Stomach (tissue), 9 donors: ENCODE data around the gene IGF1R. TPM values are rescaled to one million over a fixed set of nuclear protein-coding genes. Genes with fewer than 3 reads are reported as not detected.

Source experiments
- DNase-seq, 2 donors: peaks; one replicate each; pipeline versions ENCODE4 v3.0.0 to v3.0.0-alpha.2; 2013 to 2019
- H3K27ac ChIP-seq, 5 donors: fragments of 200-600 bp in 4 of 5; sonication (generic) in 4 of 5; one replicate each; pipeline ENCODE4 v1.5.1; 2013 to 2019; ENCODE audit warnings: mild to moderate bottlenecking in 1 of 5, moderate library complexity in 1 of 5
- H3K27me3 ChIP-seq, 3 donors: fragments of 200-600 bp; sonication (generic); one replicate each; pipeline ENCODE4 v1.5.1; 2017 to 2019; ENCODE audit warnings: mixed run types in 1 of 3
- H3K36me3 ChIP-seq, 4 donors: fragments of 200-600 bp; sonication (generic); 1 replicate in 3 of 4; 2 replicates in 1 of 4; pipeline ENCODE4 v1.5.1; 2016 to 2019
- H3K4me1 ChIP-seq, 4 donors: fragments of 200-600 bp; sonication (generic); one replicate each; pipeline ENCODE4 v1.5.1; 2016 to 2019
- H3K4me3 ChIP-seq, 4 donors: fragments of 200-600 bp; sonication (generic) in 3 of 4; one replicate each; pipeline ENCODE4 v1.5.1; 2016 to 2019; ENCODE audit warnings: mild to moderate bottlenecking in 1 of 4
- H3K9me3 ChIP-seq, 4 donors: fragments of 200-600 bp; sonication (generic); one replicate each; pipeline ENCODE4 v1.5.1; 2016 to 2019
- EP300 ChIP-seq: sonication (generic); formaldehyde crosslinking; IDR thresholded peaks from one replicate; pipeline ENCODE4 v1.6.1; 2017; ENCODE audit warnings: antibody characterized with exemption
- POLR2A ChIP-seq, 4 donors: fragments of 450-650 bp; IDR thresholded peaks; one replicate each; pipeline ENCODE4 v1.6.1; 2016; ENCODE audit warnings: antibody characterized with exemption in 4 of 4, control low read depth in 2 of 4, mild to moderate bottlenecking in 1 of 4, moderate library complexity in 1 of 4
- POLR2AphosphoS5 ChIP-seq, 3 donors: sonication (generic); formaldehyde crosslinking; IDR thresholded peaks; one replicate each; pipeline ENCODE4 v1.6.1; 2016; ENCODE audit warnings: antibody characterized with exemption in 3 of 3
- WGBS, 5 donors: extraction: QIAGEN DNeasy Blood & Tissue Kit in 3 of 5; methylation state at CpG; one replicate each; pipeline versions ENCODE4 v1.1.5 to v1.1.7; 2013 to 2018; 5-methylcytosine and 5-hydroxymethylcytosine counted together
- intact Hi-C: fragments of 100-400 bp; cut with DNase I; formaldehyde crosslinking; loops from one replicate; pipeline ENCODE4 v1.15.1; 2023; ENCODE audit warnings: low total_unique reads
- polyA plus RNA-seq, 3 donors: library from polyadenylated mRNA; stranded (reverse); fragments of 200-250 nt; gene quantifications; one replicate each; pipeline ENCODE4 v1.2.3, GENCODE V29; 2013
- total RNA-seq, 5 donors: library from RNA; depleted of rRNA; stranded (reverse); fragments of >200 nt; gene quantifications; one replicate each; pipeline versions ENCODE4 v1.1.0 to v1.2.3, GENCODE V29; 2014 to 2016
- TF ChIP-seq, protein P1 (sequence below), 7 experiments: fragments of 450-650 bp in 4 of 7; fragments of 200-600 bp in 3 of 7; sonication (generic) in 3 of 7; IDR thresholded peaks; one replicate each; pipeline ENCODE4 v1.5.1; 2016 to 2019; ENCODE audit warnings: antibody characterized with exemption in 7 of 7, control low read depth in 2 of 7, mild to moderate bottlenecking in 1 of 7
- donor health status: healthy with polysubstance abuse.
- donor health status: Bipolar disorder and iron deficiency.
- donor health status: healthy.

The IGF1R gene
- total and polyA plus RNA-seq, 8 donors: 2.3 to 131 (median 42.8) TPM

DNA sequence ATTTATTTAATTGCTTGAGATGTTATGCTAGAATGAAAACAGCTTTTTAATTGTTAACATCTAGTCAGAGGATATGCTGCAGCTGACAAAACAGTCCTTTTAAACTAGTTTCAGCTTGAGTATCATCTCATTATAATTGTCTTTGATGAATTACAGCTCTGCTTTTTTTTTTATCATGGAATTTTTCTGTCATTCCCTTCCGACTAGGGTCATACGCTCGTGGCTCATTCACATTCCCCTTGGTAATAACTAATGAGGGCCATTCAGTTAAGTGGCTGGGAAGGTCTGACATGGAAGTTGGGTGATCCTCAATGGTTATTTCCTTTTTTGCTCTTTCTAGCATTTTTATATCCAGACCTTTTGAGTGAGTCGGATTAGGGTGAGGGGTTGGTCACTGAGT, 282.2 kb downstream of the IGF1R start:
- H3K36me3 ChIP-seq: peaks cover 11 to 80% (median 76%) of the 10 kb centered on the region in 4 donors

DNA sequence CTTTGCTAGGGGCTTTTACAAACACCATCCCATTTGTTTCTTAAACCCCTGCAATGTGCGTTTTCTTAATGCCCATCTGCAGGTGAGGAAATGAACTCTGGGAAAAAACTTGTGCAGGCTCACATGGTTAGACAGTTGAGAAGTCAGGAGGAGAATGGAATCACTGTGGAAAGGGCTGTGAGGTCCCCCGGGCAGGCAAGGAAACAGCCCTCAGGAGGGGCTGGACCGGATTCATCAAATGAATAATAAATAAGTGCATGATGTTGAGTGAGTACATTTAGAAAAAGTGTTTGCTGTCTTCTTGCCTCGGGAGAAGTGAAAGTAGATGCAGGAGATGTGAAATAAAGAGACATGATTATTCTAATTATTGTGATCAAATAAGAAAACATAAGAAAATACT, 282.7 kb downstream of the IGF1R start:
- H3K9me3 ChIP-seq: no peaks in the 10 kb centered on the region
- DNase-seq: no peak
- H3K4me3 ChIP-seq: no peak overlapping the region
- peaks cover 0 to 13% (median 6%) of the 10 kb centered on the region in 4 donors for H3K4me1 ChIP-seq
- no peaks in the 10 kb centered on the region for H3K27me3 ChIP-seq
- peaks cover 11 to 80% (median 76%) of the 10 kb centered on the region in 4 donors for H3K36me3 ChIP-seq
- 71 to 78% (median 74%) methylated on average over 4 of the region's 4 CpGs for WGBS, 5 donors
- TF ChIP-seq, protein P1, sequence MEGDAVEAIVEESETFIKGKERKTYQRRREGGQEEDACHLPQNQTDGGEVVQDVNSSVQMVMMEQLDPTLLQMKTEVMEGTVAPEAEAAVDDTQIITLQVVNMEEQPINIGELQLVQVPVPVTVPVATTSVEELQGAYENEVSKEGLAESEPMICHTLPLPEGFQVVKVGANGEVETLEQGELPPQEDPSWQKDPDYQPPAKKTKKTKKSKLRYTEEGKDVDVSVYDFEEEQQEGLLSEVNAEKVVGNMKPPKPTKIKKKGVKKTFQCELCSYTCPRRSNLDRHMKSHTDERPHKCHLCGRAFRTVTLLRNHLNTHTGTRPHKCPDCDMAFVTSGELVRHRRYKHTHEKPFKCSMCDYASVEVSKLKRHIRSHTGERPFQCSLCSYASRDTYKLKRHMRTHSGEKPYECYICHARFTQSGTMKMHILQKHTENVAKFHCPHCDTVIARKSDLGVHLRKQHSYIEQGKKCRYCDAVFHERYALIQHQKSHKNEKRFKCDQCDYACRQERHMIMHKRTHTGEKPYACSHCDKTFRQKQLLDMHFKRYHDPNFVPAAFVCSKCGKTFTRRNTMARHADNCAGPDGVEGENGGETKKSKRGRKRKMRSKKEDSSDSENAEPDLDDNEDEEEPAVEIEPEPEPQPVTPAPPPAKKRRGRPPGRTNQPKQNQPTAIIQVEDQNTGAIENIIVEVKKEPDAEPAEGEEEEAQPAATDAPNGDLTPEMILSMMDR (IDR thresholded peaks at IDR 0.05): no peak
- TF ChIP-seq POLR2AphosphoS5 (IDR thresholded peaks at IDR 0.05): no peak
- TF ChIP-seq EP300: no peak
- no peak for TF ChIP-seq POLR2A (IDR thresholded peaks at IDR 0.05)
- intact Hi-C loops: no loop called here
- H3K27ac ChIP-seq: no peak overlapping the region

More for the DNA sequence above, 282.2 kb downstream of the IGF1R start:
- Histone ChIP-seq H3K27ac (no peak overlapping the region), H3K4me3 (no peak overlapping the region), H3K27me3 (no peaks in the 10 kb centered on the region), H3K9me3 (no peaks in the 10 kb centered on the region), H3K4me1 (peaks cover 0 to 11% (median 6%) of the 10 kb centered on the region in 4 donors)
- TF ChIP-seq EP300 (no peak), POLR2A (IDR thresholded peaks at IDR 0.05) (no peak), POLR2AphosphoS5 (IDR thresholded peaks at IDR 0.05) (no peak)
- TF ChIP-seq, protein P1 (IDR thresholded peaks at IDR 0.05): no peak
- 83 to 88% (median 88%) methylated on average over 4 of the region's 4 CpGs for WGBS, 5 donors
- no peak for DNase-seq
- intact Hi-C loops: no loop called here

DNA sequence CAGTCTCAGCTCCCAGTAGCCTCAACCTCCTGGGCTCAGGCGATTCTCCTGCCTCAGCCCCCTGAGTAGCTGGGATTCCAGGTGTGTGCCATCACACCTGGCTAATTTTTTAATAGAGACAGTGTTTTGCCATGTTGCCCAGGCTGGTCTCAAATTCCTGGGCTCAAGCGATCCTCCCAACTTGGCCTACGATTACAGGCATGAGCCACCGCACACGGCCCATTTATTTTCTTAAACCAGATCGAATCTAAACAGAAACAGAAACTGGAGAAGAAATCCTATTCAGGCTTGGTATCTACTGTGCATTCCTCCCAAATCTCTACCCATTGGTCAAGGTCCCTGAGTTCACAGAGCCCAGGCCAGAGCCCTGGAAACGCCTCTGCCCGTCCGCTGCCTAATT, 285.1 kb downstream of the IGF1R start:
- peaks cover 0 to 4% (median 0%) of the 10 kb centered on the region in 4 donors for H3K4me1 ChIP-seq
- H3K27ac ChIP-seq: no peak overlapping the region
- H3K36me3 ChIP-seq: peaks cover 9 to 94% (median 87%) of the 10 kb centered on the region in 4 donors
- no peaks in the 10 kb centered on the region for H3K27me3 ChIP-seq
- DNase-seq: no peak
- intact Hi-C loops: no loop called here
- no peaks in the 10 kb centered on the region for H3K9me3 ChIP-seq
- 83 to 92% (median 92%) methylated on average over 9 of the region's 9 CpGs for WGBS, 5 donors
- no peak overlapping the region for H3K4me3 ChIP-seq
- no peak for TF ChIP-seq POLR2AphosphoS5 (IDR thresholded peaks at IDR 0.05)
- TF ChIP-seq POLR2A (IDR thresholded peaks at IDR 0.05): no peak
- TF ChIP-seq, protein P1 (IDR thresholded peaks at IDR 0.05): no peak
- TF ChIP-seq EP300: no peak

DNA sequence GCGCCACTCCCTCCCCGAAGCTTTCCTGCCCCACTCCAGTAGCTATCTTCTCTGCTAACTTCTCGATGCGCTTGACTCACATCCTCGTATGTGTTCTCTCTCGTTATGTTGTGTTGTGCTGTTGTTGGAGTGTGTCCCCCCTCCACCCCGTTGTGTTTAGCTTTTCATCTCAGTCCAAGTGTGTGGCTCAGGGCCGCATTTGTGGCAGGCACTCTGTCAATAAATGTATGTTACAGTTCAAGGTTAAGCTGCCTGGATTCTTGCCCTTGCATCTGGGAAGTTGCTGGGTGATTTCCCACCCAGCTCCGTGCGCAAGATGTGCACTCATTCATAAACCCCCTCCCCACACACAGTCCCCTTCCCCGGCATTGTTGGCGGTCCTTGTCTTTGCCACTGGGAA, 287.4 kb downstream of the IGF1R start:
- intact Hi-C loops: no loop called here
- no peak for DNase-seq
- Histone ChIP-seq H3K9me3 (no peaks in the 10 kb centered on the region), H3K4me3 (no peak overlapping the region), H3K36me3 (peaks cover 15 to 98% (median 90%) of the 10 kb centered on the region in 4 donors), H3K27me3 (no peaks in the 10 kb centered on the region), H3K27ac (no peak overlapping the region), H3K4me1 (peaks cover 0 to 4% (median under 1%) of the 10 kb centered on the region in 4 donors)
- no peak for TF ChIP-seq EP300
- TF ChIP-seq POLR2AphosphoS5 (IDR thresholded peaks at IDR 0.05): no peak
- TF ChIP-seq POLR2A (IDR thresholded peaks at IDR 0.05): no peak
- TF ChIP-seq, protein P1 (IDR thresholded peaks at IDR 0.05): no peak
- WGBS, 5 donors: 44 to 64% (median 52%) methylated on average over 11 to 12 of the region's 12 CpGs
